ENCODE measurements around the gene MSLN.

DNA sequence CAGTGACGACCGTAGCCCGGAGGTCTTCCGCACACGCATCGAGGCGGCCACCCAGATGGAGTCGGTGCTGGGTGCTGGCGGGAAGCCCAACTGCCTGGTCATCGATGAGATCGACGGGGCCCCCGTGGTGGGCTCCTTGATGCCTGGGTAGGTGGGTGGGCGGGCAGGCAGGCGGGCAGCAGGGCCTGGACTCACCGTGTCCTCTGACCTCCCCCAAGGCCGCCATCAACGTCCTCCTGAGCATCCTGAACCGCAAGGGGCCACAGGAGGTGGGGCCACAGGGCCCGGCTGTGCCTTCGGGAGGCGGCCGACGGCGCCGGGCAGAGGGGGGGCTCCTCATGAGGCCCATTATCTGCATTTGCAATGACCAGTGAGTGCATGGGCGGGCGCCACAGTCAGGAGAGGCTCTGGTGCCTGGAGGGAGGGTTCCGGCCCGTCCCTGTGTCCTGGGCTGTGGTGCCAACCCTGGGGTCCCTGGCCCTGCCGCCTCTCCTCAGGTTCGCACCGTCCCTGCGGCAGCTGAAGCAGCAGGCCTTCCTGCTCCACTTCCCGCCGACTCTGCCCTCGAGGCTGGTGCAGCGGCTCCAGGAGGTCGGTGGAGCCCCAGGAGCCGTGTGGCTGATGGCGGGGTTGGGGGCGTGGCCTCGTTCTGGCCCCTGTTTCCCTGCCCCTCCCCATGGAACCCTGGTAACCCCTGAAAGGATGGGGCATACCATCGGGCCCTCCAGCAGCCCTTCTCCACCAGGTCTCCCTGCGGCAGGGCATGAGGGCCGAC, 31.9 kb downstream of the MSLN start:
- TF ChIP-seq, protein P1, sequence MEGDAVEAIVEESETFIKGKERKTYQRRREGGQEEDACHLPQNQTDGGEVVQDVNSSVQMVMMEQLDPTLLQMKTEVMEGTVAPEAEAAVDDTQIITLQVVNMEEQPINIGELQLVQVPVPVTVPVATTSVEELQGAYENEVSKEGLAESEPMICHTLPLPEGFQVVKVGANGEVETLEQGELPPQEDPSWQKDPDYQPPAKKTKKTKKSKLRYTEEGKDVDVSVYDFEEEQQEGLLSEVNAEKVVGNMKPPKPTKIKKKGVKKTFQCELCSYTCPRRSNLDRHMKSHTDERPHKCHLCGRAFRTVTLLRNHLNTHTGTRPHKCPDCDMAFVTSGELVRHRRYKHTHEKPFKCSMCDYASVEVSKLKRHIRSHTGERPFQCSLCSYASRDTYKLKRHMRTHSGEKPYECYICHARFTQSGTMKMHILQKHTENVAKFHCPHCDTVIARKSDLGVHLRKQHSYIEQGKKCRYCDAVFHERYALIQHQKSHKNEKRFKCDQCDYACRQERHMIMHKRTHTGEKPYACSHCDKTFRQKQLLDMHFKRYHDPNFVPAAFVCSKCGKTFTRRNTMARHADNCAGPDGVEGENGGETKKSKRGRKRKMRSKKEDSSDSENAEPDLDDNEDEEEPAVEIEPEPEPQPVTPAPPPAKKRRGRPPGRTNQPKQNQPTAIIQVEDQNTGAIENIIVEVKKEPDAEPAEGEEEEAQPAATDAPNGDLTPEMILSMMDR (conservative IDR thresholded peaks at IDR 0.05; ENCODE audit: low read depth, low read length): no peak
- no peak for TF ChIP-seq EZH2 (IDR thresholded peaks at IDR 0.05; ENCODE audit: borderline replicate concordance, low read depth, low read length, poor library complexity, severe bottlenecking)

All from A673 (cell line).